K562 (cell line): ENCODE results near the gene SEC23A.

Source experiments
- HSF4 ChIP-seq: fragments of 250-450 bp; sonication (Bioruptor Pico); IDR thresholded peaks from 2 replicates; pipeline ENCODE4 v2.1.2; 2022; ENCODE audit warnings: mild to moderate bottlenecking, moderate library complexity, borderline replicate concordance
- MYC ChIP-seq, 2 experiments: fragments of 250-450 bp in 1 of 2; sonication (Bioruptor Pico) in 1 of 2; IDR thresholded peaks; 2 replicates each; pipeline versions ENCODE4 v1.5.1 to v1.6.1; 2012 to 2021; ENCODE audit warnings: low read depth in 2 of 2, borderline replicate concordance in 1 of 2, improper control_type of control experiment in 1 of 2, low read length in 1 of 2, mild to moderate bottlenecking in 1 of 2, moderate library complexity in 1 of 2
- RCOR1 ChIP-seq, 2 experiments: IDR thresholded peaks; 2 replicates each; pipeline ENCODE4 v1.6.1; 2012; ENCODE audit warnings: low read depth in 2 of 2, low read length in 2 of 2, borderline replicate concordance in 1 of 2, improper control_type of control experiment in 1 of 2
- SRSF7 ChIP-seq: fragments of 200-400 bp; formaldehyde crosslinking; optimal IDR thresholded peaks from 2 replicates; pipeline ENCODE3; 2017; ENCODE audit warnings: mild to moderate bottlenecking, low read depth, low read length
- TARDBP ChIP-seq: fragments of 450-650 bp; IDR thresholded peaks from 2 replicates; pipeline ENCODE4 v1.6.1; 2016
- TF ChIP-seq, protein P1 (sequence below): fragments of 250-450 bp; sonication (Bioruptor Pico); IDR thresholded peaks from 2 replicates; pipeline ENCODE4 v1.5.0; 2022; ENCODE audit warnings: mild to moderate bottlenecking
- TF ChIP-seq, protein P2 (sequence below): sonication (generic); formaldehyde crosslinking; IDR thresholded peaks from 2 replicates; pipeline ENCODE4 v1.8.1; 2023; ENCODE audit warnings: mild to moderate bottlenecking, missing genetic modification reagents, moderate library complexity
- TF ChIP-seq, protein P3 (sequence below), 3 experiments: IDR thresholded peaks in 2 of 3; conservative IDR thresholded peaks in 1 of 3; 2 replicates each; pipeline ENCODE4 v1.5.1; 2011 to 2012; ENCODE audit warnings: low read length in 3 of 3, mild to moderate bottlenecking in 3 of 3, control low read depth in 2 of 3, improper control_type of control experiment in 1 of 3, inconsistent platforms in 1 of 3, low read depth in 1 of 3, mixed read lengths in 1 of 3, moderate library complexity in 1 of 3; ENCODE audit not compliant: insufficient read depth in 2 of 3
- TF ChIP-seq, protein P4 (sequence below), 2 experiments: fragments of 150-350 bp in 1 of 2; IDR thresholded peaks; 2 replicates each; pipeline ENCODE4 v1.6.1; 2012 to 2016; ENCODE audit warnings: low read depth in 2 of 2, low read length in 2 of 2, mild to moderate bottlenecking in 1 of 2, moderate library complexity in 1 of 2

DNA sequence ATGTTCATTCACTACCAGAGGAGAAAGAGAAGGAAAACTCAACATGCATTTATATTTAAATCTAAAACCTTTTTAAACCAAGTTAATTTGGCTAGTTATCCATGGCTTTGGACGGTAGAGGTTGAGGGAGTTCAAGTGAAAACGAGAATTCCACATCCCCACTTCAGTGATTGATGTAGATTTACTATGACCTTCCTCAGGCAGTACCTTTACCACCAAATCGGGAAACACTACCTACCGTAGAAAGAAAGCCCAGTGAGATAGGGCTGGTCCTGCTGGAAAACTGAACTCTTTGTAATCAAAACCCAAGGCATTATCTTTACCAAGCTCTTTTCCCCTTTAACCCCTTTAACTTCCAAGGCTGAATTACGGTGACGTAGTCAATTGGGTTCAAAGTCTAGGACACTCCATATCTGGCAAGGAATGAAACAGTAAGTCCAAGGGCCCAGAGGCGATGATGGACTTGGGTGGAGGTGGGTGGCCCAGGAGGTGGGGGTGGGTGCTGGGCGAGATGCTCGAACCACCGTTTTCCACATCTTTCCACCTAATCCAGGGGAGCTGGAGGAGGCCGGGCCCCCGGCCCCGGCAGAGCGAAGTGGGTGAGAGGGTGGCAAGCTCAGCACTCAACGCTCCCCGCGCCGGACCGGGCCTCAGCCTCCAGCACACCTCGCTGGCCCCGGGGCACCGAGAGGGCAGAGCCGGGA is 618 bp downstream of the SEC23A start:
- TF ChIP-seq, protein P1, sequence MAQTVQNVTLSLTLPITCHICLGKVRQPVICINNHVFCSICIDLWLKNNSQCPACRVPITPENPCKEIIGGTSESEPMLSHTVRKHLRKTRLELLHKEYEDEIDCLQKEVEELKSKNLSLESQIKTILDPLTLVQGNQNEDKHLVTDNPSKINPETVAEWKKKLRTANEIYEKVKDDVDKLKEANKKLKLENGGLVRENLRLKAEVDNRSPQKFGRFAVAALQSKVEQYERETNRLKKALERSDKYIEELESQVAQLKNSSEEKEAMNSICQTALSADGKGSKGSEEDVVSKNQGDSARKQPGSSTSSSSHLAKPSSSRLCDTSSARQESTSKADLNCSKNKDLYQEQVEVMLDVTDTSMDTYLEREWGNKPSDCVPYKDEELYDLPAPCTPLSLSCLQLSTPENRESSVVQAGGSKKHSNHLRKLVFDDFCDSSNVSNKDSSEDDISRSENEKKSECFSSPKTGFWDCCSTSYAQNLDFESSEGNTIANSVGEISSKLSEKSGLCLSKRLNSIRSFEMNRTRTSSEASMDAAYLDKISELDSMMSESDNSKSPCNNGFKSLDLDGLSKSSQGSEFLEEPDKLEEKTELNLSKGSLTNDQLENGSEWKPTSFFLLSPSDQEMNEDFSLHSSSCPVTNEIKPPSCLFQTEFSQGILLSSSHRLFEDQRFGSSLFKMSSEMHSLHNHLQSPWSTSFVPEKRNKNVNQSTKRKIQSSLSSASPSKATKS (CRISPR knock-in tag) = no peak
- TF ChIP-seq, protein P2, sequence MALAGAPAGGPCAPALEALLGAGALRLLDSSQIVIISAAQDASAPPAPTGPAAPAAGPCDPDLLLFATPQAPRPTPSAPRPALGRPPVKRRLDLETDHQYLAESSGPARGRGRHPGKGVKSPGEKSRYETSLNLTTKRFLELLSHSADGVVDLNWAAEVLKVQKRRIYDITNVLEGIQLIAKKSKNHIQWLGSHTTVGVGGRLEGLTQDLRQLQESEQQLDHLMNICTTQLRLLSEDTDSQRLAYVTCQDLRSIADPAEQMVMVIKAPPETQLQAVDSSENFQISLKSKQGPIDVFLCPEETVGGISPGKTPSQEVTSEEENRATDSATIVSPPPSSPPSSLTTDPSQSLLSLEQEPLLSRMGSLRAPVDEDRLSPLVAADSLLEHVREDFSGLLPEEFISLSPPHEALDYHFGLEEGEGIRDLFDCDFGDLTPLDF (CRISPR knock-in tag) = no peak
- TF ChIP-seq, protein P3, sequence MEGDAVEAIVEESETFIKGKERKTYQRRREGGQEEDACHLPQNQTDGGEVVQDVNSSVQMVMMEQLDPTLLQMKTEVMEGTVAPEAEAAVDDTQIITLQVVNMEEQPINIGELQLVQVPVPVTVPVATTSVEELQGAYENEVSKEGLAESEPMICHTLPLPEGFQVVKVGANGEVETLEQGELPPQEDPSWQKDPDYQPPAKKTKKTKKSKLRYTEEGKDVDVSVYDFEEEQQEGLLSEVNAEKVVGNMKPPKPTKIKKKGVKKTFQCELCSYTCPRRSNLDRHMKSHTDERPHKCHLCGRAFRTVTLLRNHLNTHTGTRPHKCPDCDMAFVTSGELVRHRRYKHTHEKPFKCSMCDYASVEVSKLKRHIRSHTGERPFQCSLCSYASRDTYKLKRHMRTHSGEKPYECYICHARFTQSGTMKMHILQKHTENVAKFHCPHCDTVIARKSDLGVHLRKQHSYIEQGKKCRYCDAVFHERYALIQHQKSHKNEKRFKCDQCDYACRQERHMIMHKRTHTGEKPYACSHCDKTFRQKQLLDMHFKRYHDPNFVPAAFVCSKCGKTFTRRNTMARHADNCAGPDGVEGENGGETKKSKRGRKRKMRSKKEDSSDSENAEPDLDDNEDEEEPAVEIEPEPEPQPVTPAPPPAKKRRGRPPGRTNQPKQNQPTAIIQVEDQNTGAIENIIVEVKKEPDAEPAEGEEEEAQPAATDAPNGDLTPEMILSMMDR (IDR thresholded peaks at IDR 0.05 in 2 of 3, conservative IDR thresholded peaks at IDR 0.05 in 1 of 3; ENCODE audit: insufficient read depth in 2 of 3, low read depth in 1 of 3, low read length in 3 of 3) = no peak
- TF ChIP-seq MYC (IDR thresholded peaks at IDR 0.05; ENCODE audit: low read depth, low read length) = no peak
- TF ChIP-seq MYC (CRISPR knock-in tag; IDR thresholded peaks at IDR 0.05; ENCODE audit: borderline replicate concordance, low read depth) = no peak
- no peak for TF ChIP-seq HSF4 (CRISPR knock-in tag)
- TF ChIP-seq, protein P4, sequence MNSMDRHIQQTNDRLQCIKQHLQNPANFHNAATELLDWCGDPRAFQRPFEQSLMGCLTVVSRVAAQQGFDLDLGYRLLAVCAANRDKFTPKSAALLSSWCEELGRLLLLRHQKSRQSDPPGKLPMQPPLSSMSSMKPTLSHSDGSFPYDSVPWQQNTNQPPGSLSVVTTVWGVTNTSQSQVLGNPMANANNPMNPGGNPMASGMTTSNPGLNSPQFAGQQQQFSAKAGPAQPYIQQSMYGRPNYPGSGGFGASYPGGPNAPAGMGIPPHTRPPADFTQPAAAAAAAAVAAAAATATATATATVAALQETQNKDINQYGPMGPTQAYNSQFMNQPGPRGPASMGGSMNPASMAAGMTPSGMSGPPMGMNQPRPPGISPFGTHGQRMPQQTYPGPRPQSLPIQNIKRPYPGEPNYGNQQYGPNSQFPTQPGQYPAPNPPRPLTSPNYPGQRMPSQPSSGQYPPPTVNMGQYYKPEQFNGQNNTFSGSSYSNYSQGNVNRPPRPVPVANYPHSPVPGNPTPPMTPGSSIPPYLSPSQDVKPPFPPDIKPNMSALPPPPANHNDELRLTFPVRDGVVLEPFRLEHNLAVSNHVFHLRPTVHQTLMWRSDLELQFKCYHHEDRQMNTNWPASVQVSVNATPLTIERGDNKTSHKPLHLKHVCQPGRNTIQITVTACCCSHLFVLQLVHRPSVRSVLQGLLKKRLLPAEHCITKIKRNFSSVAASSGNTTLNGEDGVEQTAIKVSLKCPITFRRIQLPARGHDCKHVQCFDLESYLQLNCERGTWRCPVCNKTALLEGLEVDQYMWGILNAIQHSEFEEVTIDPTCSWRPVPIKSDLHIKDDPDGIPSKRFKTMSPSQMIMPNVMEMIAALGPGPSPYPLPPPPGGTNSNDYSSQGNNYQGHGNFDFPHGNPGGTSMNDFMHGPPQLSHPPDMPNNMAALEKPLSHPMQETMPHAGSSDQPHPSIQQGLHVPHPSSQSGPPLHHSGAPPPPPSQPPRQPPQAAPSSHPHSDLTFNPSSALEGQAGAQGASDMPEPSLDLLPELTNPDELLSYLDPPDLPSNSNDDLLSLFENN (IDR thresholded peaks at IDR 0.05; ENCODE audit: low read depth in 2 of 2, low read length in 2 of 2) = no peak
- no peak for TF ChIP-seq TARDBP
- TF ChIP-seq RCOR1 (IDR thresholded peaks at IDR 0.05; ENCODE audit: borderline replicate concordance in 1 of 2, low read depth in 2 of 2, low read length in 2 of 2) = no peak
- no peak for TF ChIP-seq SRSF7
